GM18526 (cell line): Measurements from ENCODE around the gene PIGM.
A peak's percentile ranks its signal among the peaks of the same experiment; 100 is the strongest.

ENCODE experiments used
- POLR2A ChIP-seq: IDR thresholded peaks from 3 replicates; pipeline ENCODE4 v1.6.1; 2011; ENCODE audit not compliant: insufficient read length; ENCODE audit errors: extremely low read depth

The PIGM gene

DNA sequence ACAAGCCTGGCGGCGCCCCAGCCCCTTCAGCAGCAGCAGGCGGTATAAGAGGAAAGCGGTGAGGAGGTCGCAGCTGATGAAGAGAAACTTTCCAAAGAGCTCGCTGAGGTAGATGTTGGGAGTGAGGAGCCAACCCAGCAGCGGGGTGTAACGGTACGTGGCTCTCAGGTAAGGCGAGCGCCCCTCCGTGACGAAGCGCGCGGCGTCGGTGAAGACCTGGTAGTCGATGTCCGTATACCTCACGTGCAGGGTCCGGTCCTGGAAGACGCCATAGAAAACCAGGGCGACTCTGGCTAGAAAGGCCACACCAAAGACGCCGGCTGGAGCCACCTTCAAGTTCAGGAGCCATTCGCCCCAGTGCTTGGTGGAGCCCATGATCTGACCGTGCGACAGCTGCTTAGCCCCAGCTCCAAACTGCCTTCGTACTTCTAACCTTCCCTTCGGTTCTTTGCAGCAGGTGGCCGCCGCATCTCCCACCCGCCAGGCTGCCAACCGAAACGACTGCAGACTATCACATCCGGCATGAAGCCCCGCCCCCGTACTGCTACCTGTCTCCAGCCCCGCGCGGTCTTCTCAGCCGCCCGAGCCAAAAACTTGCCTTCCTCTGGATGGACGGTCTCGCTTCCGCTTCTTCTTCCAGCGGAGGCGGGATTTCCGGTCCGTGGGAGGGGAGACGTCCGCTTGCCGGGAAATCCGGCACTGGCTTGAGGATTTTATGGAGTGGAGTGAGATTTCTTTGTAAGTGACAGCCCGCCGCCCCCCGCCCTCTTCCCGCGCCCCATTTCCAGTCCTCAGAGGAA lies at the start of gene PIGM:
Gene PIGM, minus strand, starts transcription at position 626 of the 800 bp plus-strand sequence. Its CDS starts 251 bp downstream, at position 375.
- peak; percentile 70 for TF ChIP-seq POLR2A

DNA sequence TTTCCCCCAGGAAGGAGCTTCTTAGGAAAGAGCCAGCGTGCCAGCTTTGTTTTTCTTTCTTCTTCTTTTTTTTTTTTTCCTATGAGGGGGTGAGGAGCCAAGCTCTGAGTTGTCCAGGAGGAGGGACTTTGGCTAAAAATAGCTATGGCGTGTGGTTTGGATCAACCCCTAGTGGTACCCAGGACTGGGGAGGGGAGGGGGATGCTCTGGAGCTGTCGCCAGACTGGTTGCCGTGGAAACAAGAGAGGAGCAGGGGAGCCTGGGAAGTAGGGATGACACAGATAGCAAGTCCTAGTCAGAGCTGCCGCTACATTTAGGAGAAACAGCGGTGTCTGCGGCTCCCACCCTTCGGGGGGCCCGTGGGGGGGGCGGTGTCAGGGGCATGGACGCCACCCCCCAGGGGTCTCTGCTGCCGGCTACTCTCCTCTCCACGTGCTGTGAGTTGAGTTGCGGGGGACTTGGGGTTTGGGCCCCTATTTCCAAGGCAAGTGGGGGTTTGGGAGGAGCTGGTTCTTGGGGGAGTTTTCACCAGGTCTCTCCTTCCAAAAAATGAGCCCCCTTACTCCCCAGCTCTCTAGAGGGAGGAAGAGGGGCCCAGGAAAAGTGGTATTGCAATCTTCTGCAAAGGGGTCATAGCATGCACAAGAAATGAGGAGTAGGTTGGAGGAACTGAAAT lies 49.6 kb upstream of the PIGM start, which contains the start of gene KCNJ9:
Gene KCNJ9, plus strand, starts transcription at position 278 of the 676 bp plus-strand sequence. CDS start 2,493 bp downstream, outside the sequence.
- no peak for TF ChIP-seq POLR2A

DNA sequence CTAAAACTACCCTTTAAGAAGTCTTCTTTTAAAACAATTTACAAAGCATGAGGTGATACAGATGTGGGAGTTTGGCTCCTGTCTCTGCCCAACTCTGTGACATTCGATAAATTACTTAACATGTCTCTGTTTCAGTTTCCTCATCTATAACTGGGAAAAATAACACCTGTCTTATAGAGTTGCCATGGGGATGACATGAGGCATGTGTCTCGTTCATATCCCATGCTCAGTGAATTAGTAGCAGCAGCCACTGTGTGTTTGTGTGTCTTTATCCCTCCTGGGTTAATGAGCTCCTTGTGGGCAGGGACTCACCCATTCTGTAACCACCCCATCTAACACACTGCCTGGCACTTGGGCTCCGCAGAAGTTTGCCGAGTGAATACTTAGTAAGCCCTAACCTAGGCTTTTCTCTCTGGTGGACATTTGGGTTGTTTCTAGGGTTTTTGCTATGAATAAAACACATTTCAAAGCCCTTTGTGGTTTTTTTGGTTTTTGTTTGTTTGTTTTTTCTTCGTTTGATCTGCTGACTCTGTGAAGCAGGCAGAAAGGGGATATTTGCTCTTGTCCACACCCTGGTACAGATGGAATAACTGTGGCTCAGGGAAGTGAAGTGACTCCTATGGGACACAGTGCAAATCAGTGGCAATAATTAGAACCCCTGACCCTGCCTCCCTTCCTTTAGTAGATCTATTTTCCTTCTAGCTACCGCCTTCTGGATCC lies 48.8 kb upstream of the PIGM start:
- TF ChIP-seq POLR2A: no peak

DNA sequence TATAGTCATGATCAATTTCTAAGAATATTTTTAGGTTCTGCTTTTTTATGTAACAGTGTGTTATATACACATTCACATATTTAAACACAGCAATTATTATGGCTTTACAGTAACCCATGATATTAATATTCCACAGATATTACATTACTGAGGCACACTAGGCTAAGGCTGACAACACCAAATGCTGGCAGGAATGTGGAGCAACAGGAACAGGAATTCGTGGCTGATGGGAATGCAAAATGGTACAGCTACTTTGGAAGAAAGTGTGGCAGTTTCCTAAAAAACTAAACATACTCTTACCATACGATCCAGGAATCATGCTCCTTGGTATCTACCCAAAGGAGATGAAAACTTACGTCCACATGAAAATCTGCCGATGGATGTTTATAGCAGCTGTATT lies 47.7 kb upstream of the PIGM start:
- TF ChIP-seq POLR2A: no peak

DNA sequence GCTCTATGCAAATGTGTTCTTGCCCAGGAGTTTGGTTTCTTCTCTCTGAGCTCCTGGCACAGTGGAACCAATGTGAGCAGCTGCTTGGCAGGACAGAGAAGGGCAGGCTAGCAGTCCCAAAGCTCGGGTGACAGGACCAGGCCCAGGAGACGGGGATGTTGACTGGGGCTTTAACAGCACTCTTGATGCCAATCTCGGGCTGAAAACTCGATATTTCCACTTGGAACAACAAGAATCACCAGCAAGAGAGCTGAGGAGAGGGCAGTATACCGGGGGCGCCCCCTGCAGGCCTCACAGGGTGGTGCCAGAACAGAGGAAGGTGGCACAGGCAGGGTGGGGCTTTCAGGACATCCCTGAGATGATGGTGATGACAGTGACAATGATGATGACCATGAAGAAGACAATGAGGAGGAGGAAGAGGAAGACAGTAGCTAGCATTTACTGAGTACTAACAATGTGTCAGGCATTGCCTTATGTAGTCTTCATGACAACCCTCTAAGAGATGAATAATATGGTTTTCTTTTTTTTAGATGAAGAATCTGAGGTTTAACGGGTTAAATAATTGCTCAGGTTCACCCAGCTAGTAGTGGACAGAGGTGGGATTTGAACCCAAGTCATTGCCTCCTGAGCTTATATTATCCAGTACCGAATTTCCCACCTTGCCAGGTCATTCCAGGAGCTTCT lies 46.9 kb upstream of the PIGM start:
- no peak for TF ChIP-seq POLR2A

DNA sequence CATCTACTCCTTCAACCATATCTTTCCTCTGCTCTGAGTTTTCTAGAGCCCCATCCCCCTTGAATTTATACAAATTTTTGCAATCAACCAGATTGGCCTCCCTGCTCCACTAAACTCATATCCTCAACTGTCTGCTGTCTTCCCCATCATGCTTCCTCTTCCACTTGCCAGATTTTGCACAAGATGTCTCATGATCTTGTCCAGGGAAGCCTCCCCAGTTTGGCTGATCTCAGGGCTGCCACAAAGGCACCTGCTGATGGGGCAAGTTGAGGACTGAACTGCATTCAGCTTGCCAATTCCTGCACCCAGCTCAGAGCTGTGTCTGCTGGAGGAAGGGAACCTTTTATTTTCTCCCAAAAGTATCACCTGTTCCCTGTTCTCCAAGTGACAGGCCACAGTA lies 45.7 kb upstream of the PIGM start:
- no peak for TF ChIP-seq POLR2A

DNA sequence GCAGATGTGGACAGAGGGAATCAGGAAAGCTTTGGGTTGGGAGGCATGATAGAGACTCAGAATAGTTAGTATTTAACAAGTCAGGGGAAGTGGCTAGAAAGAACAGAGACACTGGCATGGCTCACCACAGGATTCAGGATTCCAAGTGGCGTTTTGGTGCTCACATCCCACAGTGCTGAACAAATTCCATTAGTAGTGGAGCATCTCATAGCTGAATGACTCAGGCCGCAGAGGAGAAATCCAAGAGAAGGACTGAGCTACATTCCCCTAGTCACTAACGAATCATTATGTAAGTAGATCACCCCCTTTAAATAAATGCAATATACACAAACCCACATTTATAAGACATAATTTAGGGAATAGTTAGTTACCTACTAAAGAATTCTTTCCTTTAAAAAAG lies 44.5 kb upstream of the PIGM start:
- no peak for TF ChIP-seq POLR2A

DNA sequence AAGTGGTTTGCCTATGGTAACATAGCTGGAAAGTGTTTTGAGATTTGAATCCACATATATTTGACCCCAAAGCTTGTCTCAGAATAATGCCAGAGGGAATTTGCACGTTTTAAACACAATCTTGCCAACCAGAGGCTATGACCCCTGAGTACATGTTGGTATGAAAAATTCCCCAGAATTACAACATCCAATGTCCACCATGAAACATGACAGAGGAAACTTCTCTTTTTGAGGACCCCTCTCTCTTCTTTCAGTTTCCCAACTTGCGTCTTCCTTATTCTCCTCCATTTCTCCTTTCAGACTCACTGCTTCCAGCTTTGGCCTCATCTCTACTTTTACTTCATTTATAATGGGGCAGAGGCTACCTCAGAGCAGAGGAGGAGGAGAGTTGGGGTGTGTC lies 44.0 kb upstream of the PIGM start:
- TF ChIP-seq POLR2A: no peak

DNA sequence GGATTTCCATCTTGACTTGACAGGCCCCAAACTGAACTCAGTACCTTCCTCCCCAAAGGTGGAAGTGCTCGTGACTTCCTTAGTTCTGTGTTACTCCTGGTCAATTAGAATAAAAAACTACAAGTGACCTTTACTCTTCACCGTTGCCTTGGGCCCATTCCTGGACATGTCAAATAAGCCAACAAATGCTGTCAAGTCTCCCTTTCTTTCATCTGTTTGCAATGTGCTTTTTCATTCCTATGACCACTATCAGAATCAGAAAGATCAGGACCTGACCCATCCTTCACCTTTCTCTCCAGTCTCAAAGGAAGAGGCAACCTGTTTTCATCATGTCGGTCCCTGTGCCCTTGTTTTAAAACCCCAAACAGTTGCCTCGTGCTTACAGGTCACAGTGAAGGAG lies 43.1 kb upstream of the PIGM start:
- no peak for TF ChIP-seq POLR2A

DNA sequence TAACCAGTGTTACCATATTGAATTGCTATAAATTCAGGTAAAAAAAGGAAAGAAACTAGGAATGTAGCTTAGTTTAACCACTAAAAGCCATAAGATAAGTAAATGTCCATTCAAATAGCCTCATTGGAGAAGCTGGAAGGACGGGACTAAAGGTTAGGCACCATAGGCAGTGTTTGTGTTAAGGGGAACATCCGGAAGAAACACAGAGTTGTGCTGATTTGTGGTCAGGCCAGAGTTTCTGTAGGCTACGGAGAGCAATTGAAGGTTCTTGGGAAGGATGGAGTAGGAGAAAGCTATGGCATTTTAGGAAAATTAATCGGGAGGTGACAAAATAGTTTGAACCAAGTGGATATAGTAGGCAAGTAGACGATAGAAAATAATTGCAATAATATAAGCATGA lies 39.5 kb upstream of the PIGM start:
- TF ChIP-seq POLR2A: no peak

DNA sequence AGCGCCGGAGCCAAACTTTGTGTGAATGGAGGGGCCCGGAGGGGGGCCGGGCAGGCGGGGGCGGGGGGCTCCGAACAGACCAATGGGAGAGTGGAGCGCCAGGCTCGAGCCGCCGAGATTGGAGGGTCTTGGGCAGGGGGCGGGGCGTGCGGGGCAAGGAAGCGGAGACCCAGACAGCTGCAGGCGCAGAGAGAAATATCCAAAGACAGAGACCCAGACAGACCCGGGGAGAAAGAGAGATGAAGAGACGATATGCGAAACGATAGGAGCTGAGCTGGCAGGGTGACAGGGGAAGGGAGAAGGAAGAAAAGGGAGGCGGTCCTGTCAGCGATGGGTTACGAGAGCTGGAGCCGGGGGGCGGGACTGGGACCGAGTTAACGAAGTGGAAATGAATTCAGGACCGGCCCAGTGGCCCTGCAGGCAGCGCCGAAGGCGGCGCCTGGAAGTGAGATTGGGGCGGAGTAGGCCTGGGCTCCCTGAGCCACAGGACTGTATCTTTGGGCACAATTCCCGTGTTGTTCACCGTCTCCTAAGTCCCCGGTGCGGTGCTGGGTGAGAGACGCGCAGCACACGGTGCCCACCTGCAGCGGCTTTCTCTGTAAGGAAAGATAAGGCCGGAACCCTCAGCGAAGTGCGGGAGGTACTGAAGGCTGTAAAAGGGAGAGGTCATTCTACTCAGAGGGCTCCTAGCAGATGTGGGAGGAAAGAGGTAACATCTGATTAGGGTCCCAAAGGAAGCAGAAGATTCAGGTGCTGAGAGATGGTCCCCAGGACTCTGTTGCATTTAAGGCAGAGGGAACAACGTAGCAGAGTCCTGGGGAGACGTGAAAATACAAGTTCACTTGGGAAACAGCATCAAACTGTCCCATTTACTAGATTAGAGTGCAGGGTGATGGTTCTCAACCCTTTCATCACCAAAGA lies 38.7 kb upstream of the PIGM start:
- no peak for TF ChIP-seq POLR2A

DNA sequence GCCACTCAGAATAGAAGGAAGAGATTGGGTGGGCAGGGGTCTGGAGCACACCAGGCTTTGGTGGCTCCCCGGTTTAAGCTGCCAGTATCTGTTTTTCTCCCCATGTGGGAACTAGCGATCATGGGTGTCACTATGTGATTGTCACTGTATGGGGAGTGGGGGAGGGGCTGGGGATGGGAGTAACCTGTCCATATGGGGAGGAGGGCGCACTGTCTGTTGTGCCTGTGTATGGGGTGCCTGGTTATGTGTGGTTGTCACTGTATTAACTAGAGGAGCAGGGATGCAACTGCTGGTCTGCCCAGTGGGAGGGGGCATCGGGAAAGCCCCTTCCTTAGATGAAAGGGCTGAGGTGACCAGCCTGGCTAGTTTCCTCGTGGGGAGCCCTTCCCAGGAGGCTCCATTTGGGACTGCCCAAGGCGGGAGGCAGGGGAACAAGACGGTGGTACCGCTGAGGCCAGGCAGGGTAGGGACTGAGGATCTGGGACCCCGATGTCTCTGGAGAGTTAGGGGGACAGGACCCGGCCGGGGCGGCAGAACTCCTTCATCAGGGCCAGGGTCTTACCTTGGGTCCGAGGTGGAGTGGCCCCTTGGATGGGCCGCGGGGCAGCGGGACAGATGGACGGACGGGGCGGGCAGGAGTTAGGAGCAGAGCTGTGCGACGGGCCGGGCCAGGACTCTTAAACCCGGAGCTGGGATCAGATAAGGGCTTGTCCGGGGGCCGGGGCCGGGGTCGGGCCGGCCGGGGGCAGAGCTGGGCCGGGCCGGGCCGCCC lies 37.9 kb upstream of the PIGM start, which contains the start of gene KCNJ10:
Gene KCNJ10, minus strand, starts transcription at position 701 of the 772 bp plus-strand sequence. CDS start 27,628 bp downstream, outside the sequence.
- no peak for TF ChIP-seq POLR2A

DNA sequence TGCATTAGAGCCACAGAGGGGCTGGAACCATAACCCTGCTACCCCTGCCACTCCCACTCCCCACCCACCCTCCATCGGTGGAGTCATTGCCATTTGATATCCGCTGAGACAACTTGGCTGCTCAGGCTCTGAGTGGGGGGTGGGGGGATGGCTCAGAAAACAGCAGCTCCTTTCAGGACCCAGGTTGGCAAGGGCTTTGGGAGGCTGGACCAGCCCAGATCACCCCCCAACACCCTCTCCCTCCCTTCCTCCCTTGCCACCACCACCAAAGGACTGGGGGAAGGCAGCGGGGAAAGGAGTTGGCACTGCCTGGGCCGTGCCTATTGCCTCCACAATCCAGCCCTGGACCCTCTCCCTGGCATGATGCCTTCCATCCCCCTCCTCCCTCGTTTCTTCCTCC lies 36.4 kb upstream of the PIGM start:
- no peak for TF ChIP-seq POLR2A
